COLO668 (cell line): ENCODE results near the gene NEK1.
"Not testable (repeated sequence)": the region's sequence is repeated elsewhere in the genome, so short reads cannot be mapped to it uniquely, and the experiment has no call there.

Experiments used
- DNase-seq: peaks from one replicate; lab custom pipeline; 2025; ENCODE audit not compliant: unreplicated experiment; lab: John Stamatoyannopoulos, UW

NEK1 gene

DNA sequence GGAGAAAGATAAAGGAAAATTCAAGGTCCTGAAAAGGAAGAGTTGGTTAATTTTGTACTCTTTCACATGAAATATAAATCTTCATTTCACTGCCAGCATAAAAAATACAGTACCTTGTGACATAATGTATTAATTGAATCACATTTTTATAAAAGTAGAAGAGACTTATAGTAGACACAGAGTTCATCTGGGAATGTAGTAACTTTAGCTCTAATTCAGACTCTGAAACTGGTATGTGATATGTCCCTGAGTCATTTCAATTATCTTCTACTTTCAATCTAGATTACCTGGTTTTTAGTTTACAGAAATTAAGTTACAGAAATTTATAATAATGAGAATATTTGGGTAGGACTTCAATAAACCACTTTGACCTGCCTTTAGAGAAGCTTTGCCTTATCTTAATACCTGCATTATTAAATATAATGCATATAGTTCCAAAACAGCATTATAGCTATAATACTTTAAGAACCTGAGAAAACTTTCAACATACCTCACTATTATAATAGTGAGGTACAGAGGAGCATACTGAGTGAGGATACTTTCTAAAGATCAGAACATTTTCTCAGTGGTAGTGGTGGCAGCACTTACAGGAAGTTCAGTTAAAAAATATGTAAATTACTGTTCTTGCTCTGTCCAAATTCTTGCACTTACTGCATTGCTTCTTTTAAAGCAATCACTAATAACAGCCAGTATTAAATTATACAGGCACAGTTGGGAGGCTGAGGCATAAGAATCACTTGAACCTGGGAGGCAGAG is 11.2 kb downstream of the NEK1 start:
- no peak for DNase-seq

GRCh38 chr4:169594560-169595195 is 17.7 kb downstream of the NEK1 start:
- DNase-seq, result no peak

- no peak for DNase-seq
Measured at GRCh38 chr4:169593050-169593560, 19.3 kb downstream of the NEK1 start.

- DNase-seq, result no peak
Measured at GRCh38 chr4:169583563-169583962, 28.8 kb downstream of the NEK1 start.

GRCh38 chr4:169582706-169583105 is 29.7 kb downstream of the NEK1 start:
- no peak for DNase-seq

- no peak for DNase-seq
Measured at GRCh38 chr4:169582203-169582602, 30.2 kb downstream of the NEK1 start.

- DNase-seq, result no peak
Measured at GRCh38 chr4:169573889-169574288, 38.5 kb downstream of the NEK1 start.

DNA sequence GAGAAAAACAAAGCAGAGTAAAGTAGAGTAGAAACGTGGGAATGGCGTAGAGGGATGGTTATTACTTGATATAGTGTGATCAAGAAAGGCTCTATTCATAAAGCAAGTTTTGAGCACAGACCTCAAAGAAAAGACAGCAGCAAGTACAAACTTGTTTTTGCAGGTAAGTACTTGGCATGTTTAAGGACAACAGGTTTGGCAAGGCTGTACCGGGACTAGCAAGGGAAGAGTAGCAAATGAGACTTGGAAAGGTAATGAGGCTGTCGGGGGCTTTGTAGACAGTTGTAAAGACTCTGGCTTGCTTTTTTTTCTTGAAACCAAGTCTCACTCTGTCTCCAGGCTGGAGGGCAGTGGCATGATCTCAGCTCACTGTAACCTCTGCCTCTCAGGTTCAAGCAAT is 40.9 kb downstream of the NEK1 start:
- no peak for DNase-seq

GRCh38 chr4:169571012-169571411 is 41.4 kb downstream of the NEK1 start:
- not testable (repeated sequence) for DNase-seq

DNA sequence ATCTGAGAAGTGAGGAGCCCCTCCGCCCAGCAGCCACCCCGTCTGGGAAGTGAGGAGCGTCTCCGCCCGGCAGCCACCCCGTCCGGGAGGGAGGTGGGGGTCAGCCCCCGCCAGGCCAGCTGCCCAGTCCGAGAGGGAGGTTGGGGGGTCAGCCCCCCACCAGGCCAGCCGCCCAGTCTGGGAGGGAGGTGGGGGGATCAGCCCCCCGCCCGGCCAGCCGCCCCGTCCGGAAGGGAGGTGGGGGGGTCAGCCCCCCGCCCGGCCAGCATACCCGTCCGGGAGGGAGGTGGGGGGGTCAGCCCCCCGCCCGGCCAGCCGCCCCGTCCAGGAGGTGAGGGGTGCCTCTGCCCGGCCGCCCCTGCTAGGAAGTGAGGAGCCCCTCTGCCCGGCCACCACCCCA is 42.1 kb downstream of the NEK1 start:
- DNase-seq, result not testable (repeated sequence)

DNA sequence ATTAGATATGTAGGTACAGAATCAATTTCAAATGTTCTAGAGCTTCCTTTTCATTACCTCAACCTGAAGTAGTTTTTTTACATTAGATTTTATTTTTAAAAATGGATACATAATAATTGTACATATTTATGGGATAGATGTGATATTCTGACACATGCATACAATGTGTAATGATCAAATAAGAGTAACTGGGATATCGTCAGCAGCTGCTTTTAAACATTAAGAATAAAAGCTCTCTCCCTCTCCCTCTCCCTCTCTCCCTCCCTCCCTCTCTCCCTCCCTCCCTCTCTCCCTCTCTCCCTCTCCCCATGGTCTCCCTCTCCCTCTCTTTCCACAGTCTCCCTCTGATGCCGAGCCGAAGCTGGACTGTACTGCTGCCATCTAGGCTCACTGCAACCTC is 43.2 kb downstream of the NEK1 start:
- not testable (repeated sequence) for DNase-seq

- DNase-seq, result no peak
Measured at GRCh38 chr4:169567916-169568315, 44.5 kb downstream of the NEK1 start.

DNA sequence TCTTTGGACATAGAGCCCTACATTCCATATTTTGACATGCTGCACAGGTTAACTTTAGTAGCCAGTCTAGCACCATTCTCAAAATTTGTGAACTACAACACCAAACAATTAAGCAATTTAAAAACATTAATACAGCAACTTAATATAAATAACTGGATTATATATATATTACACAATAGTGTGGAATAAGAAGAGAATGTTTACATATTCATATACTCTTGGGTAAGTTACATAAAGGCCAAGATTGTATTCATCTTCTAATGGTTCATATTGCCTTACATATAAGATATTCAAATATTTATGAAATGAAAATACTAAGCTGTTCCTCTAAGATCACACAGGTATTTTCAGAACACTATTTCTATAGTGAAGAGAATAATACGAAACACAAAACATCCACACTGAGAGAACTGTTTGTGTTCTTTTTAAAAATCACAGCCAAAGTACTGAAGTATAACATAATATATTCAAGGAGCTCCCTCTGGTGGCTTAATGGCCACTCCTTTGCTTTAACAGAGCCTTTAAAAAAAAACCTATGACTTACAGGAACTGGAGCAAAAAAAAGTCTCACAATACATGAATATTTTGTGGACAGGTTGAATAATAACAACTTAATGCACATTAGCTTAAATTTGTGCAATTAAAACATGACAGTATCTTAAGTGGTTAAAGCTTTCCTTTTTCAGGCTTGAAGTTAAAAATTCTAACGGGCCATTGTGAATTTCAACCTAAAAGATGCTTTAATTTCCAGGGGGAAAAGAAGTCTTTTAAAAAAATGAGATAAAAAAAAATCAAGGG is 46.2 kb downstream of the NEK1 start:
- peak; percentile 18 for DNase-seq

- DNase-seq, result no peak
Measured at GRCh38 chr4:169565606-169566005, 46.8 kb downstream of the NEK1 start.

DNA sequence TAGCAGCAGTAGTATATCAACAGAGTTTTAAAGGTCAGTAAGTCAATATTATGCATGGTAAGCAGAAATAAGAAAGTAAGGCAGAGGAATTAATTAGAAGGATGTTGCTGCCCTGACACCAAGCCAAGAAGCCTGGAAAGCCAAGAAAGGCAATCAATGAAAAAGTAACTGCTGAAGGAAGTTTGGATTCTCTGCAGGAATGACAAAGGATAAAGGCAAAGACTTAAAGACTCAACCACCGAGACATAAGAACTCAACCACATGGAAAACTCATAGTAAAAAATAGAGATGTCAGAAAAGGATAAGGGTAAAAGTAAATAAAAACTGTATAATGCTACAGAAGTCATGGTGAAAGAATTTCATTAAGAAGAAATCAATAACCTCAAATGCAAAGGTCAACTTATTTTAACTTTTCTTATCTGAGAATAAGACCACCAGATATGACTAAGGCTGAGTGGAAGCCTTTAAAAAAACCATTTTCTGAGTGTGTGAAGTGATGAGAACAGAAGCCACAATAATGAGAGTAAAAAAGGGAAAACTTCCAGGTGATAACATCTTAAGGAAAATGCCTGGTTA is 55.2 kb downstream of the NEK1 start:
- DNase-seq, result no peak

- not testable (repeated sequence) for DNase-seq
Measured at GRCh38 chr4:169546548-169546947, 65.8 kb downstream of the NEK1 start.

GRCh38 chr4:169540774-169541173 is 71.6 kb downstream of the NEK1 start:
- no peak for DNase-seq

DNA sequence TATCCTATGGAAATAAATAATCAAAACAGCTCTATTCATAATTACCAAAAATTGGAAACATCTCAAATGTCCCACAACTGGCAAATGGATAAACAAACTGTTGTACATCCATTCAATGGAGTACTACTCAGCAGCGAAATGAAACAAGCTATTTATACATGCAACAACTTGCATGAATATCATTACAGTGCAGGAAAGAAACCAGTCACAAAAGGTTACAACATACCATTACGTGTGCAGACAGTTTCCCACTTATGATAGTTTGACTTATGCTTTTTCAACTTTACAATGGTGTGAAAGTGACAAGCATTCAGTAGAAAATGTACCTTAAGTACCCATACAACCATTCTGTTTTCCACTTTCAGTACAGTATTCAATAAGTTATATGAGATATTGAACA is 82.3 kb downstream of the NEK1 start:
- DNase-seq, result no peak

DNA sequence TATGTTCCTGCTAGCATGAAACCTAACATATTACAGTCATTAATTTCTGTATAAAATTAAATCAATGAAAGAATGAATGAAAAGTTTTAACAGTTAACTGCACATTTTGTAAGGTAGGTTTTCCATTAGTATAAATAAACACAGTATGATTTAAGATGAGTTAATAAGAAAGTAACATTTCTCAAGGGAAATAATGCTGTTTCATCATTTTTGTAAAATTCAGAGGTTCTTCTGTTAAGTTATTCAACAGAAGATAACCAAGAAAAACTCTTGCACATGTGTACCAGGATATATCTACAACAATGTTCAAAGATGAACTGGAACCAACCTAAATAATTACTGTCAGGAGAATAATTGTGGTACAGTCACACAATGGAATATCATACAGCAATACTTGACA is 88.6 kb downstream of the NEK1 start:
- DNase-seq, result no peak

DNA sequence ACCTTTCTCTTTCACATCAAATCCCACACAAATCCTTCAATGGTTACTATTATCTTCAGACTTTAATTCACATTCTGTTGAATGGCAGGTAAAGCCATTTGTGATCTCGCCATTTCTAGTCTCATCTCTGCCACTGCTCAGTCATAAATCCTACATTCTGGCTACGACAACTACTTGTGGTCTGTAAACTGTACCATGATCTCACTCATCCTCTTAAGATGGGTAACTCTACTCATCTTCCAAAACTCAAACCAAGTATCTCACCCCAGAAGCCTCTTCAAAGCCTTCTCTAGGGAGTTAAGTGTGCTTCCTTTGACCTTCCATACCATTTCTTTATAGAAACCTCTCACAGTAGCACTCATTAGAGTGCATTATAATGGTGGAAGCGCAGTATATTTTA is 101.8 kb downstream of the NEK1 start:
- DNase-seq, result no peak

DNA sequence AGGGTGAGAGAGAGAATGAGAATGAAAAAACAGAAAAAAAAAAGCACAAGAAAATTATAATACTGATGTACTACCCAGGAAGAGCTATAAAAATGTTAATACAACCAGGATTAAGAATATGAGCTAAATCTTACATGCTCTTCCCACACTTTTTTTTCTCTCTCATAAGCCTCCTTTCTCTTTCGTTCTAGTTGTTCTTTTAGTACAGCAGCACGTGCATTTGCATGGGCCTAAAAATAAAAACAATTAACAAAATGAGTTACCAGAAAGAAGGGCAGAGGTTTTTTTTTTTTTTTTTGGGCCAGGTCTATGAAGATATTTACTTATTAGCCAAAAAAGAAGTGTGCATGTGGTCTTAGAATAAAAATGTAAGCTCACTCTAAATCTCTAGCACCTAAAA is 105.5 kb downstream of the NEK1 start:
- no peak for DNase-seq
